NCI-H2107 treated with DMSO at 0.1 percent for 48 hours (cell line): ENCODE results near the gene DPM2.

ENCODE experiments used
- DNase-seq: peaks from one replicate; lab custom pipeline; 2025; ENCODE audit not compliant: unreplicated experiment; lab: John Stamatoyannopoulos, UW

The DPM2 gene

DNA sequence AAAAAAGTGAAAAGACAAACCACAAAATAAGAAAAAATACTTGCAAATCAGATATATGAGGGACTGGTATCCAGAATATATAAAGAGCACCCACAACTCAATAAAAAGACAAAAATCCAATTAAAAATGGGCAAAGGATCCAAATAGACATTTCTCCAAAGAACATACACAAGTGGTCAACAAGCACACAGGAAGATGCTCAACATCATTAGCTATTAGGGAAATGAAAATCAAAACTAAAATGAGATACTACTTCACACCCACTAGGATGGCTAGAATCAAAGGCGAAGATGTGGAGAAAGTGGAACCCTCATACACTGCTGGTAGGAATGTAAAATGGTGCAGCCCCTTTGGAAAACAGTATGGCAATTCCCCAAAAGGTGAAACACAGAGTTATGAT lies 21.1 kb upstream of the DPM2 start:
- no peak for DNase-seq

DNA sequence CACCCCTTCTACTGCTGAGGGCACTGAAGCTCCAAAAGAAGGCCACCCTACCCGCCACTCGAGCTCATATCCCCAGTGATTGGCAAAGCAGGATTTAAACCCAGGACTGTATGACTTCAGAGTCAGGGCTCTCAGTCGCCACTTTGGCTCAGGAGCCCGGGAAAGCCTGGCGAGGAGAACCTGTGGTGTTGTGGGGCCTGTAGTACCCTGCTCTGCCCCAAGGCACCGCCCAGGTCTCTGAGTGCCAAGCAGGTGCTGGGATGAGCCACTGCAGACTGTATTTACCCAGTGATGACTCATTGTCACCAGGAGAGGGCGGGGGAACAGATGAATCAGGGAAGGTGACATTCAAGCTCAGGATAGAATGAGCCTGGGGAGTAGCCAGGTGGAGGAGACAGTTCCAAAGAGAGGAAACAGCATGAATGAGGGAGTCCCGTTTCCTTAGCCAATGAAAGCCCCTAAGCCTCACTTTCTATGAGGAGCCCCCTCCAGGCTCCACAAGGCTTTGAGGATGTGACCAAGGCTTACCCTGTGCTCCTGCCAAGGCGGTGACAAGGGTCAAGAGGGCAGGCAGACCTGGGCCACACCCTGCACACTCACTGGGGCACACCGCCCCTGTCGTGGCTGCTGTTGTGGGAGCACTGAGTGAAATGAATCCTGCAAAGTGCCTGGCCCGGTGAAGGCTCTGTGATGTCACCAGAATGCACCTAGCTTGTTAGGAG lies 17.8 kb upstream of the DPM2 start:
- peak; percentile 95 for DNase-seq

DNA sequence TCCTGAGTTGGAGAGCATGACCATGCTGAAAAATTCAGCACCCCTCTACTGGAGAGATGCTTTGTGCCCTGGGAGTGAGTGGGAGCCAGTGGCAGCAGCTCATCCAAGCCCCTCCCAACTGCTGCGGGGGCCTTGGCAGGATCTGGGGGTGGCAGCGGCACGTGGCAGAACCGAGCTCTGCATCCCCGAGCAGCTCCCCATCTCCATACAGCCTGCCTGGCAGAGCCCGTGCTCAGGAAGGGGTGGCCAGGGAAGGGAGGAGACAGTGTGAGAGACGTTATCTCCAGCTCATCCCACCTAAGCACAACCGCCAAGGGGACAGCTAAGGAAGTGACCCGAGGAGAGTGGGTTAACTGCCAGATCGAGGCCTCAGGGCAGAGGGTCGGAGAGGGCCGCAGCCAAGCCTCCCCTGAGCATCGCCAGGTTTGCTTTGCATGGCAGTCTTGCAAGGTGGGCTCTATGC lies 17.2 kb upstream of the DPM2 start:
- DNase-seq = no peak

DNA sequence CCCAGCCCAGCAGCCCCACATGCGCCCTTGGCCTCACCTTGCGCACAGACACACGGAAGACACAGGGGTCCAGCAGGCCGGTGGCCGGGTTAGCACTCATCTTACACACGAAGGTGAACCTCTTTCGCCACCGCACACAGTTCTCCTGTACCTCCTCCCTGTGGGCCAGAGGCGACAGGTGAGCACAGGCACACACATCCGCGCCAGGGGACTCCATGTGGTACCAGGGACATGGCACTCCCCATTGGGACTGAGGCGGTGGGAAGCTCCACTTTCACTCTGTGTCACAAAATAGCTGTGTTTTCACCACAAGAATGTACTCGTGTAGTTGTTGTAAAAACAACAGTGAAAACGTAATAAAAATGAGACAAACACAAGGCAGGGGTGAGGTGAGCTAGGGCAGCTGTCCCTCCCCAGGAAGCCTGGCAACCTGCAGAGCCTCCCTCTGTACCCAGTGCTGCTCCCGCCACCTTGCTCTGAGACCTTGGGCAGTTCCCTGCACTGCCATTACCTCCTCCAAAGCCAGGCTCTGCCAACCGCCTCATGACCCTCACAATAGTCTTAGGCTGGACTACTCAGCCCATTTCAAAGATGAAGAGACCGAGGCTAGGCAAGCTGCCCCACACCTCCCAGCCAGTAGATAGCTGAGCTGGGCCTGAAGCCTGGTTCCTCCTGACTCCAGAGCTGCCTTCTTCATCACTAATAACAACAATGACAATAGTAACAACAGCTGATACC lies 16.3 kb upstream of the DPM2 start:
- DNase-seq = peak; percentile 45

DNA sequence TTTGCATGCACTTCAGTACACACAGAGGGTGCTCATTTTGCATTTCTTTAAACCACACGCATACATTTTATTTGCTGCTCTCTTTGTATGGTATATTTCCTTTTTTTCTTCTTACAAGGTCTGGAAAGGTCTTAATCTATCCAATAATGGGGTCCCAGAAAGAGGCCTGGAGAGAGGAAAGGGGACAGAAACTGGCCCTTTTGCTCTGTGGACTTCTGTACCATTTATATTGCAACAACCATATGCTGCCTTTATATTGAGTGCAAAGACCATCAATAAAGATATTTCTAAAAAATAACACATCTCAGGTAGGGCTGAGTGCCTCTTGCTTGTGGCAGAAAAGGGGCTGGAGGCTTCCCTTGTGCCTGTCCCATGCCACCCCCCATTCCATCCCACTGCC lies 15.5 kb upstream of the DPM2 start:
- no peak for DNase-seq

DNA sequence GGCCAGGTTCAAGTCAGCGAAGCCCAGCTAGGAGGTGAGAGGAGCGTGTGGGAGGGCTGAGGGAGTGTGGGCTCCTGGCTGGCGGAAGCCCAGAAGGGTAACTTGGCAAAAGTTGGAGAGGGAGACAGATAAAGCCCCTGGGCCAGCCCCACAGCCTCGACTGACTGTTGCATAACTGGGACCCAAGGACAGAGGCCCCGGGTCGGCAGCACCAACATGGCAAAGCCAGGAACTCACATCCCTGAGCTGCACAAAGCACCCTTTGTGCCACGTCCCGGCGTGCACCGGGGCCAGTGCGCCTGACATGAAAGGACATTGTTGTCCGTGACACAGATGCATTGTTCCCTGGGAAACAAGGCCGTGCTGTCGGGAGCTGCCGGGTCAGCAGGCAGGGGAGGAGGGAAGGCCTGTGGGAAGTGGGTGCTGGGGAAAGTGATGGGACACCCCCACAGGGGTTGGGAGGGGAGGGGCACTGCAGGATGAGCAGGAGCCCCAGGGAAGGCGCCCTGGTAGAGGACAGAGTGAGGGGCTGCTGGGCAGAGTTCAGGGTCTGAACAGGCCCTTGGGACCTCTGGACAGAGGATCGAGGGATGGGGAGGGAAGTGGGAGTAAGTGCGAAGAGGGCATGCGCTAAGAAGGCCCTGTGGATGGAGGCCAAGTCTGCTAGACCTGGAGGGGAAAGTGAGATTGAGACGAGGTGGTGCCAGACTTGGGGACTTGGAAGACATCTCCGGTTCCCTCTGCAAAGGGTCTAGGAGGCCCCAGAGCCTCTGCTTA lies 13.0 kb upstream of the DPM2 start:
- DNase-seq = no peak

DNA sequence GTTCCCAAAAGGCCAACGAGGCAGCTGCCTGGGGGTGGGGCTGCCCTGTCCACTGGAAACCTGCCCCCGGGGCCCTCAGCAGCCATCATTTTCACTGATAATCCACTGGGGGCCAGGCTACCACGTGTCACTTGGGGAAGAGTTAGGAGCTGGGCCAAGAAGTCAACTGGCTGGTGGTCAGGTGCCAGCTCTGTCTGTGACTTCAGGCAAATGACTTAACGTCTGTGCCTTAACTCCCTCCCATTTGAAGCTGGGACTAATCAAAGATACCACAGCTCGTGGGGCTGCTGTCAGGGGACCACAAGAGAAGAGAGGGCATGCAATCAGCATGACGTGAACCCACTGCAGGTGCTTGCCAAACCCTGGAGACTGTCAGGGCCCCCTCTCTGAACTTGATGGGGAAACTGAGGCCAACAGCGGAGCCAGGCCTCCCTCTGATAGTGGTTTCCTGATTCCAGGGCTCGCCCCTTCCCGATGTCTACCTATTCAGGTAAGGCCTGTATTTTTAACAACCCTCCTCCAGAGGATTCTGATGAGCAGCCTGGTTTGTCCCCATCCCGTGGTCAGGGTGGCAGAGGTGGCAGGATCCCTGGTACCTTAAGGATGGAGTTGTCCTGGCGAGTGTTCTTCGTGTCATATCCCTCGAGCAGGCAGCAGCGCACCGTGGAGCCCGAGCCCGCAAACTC lies 12.3 kb upstream of the DPM2 start:
- no peak for DNase-seq

DNA sequence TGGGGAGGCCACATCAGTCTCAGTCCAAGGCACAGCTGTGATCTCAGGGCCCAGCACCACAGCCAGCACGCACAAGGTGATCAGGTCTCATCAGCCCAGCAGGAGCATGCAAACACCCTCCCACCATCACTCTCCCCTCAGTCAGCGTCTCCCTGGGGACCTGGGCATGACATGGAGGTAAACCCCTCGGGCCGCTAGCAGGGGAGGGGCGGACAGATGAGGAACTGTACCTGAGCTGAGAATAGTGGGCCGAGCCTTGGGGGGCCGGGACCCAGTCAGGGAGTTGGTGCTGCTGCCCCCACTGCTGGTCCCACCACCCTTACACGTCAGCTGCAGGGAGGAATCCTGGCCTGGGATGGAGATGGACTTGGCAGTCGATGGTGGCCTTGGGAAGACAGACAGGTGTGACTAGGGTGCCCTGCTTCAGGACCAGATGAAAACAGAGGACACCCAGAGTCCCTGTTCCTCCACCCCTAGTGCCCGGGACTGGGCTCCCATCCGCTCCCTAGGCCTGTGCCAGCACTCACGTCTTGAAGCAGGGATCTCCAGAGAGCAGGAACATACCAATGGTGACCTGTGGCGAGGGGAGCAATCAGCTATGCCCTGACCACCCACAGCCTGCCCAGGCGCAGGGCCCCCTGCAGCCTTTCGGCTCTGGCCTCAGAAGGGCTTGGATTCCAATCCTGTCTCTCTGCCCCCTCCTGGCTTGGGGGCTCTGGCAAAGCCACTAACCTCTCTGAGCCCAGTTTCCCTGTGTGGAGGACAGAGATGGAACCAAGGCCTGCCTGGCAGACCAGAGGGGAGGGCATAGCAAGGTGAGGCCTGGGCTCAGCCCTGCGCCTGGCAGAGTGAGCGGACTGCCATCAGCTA lies 10.4 kb upstream of the DPM2 start:
- DNase-seq = no peak

DNA sequence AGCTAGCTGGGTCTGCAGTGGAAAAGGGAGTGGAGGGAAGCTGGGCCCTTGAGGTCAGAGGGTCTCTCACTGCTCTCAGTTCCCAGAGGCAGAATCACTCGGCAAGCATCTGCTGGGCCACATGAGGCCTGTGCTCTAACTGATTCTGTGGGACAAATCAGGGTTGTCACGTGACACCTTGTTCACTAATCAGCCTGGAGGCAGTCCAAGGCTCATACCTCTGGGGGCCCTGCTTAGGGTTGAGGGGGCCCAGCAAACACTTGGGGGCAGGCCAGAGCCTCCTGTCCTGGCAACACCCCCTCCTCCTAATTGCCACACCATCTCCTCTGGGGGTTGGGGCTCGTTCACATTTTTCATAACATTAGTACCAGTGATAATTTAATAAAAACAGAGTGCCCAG lies 9.1 kb upstream of the DPM2 start:
- no peak for DNase-seq

DNA sequence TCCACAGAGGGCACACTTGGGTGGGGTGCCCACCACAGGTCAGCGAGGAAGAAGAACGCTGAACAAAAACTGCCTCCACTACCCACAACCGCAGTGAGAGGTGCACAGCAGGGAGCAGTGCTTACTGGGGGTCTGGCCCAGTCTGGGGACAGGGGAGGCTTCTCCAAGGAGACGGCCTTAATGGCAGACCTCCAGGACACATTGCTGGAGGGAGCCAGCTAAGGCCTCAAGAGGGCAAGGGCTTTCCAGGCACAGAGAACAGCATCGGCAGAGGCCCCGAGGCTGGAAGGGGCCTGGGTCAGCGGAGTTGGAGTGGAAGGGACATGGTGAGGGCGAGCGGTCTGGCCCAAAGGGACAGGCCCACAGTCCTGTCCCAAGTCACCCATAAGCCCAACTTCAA lies 8.3 kb upstream of the DPM2 start:
- no peak for DNase-seq

DNA sequence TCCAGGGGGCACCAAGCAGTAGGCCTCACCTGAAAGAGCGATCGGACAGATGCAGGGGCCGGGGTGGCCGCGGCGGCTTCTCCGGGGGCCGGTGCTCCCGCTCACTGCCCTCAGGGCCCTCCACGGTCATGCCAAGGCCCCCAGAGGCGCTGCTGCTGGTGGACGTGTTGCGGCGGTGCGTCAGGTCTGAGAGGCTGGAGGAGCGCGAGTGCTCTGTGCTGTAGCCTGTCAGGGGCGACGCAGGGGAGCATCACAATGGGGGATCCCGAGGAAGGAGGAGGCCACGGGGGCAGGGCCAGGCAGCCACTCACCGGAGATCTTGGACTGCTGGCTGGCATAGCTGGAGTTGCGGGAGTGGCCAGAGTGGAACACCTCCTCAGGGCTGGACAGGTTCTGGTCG lies 7.7 kb upstream of the DPM2 start:
- DNase-seq = no peak

DNA sequence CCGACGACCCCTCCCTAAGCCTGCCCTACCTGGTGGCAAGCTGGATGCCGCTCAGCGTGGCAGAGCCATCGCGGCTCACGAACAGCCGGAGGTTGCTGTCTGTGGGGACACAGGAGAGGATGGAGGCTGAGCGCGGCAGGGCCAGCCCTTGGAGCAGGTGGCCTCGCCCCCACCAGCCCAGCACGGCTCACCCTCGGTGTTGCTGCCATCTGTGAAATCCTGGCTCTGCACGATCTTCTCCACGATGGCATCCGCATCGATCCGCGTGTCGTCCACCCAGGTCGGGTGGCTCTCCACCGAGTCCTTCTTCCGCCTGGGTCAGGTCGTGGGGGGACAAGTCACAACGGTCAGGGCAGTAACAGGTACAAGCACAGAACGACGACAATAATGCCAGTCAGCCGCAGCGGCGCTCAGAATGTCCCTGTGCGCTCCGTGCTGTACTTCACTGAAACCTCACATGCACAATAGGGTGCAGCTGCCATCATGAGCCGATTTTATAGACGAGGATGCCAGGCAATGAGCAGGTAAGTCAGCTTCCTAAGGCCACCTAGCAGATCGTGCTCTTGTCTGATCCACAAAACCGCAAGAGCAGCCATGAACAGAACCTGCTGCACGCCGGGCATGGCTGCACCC lies 7.0 kb upstream of the DPM2 start:
- DNase-seq = no peak

DNA sequence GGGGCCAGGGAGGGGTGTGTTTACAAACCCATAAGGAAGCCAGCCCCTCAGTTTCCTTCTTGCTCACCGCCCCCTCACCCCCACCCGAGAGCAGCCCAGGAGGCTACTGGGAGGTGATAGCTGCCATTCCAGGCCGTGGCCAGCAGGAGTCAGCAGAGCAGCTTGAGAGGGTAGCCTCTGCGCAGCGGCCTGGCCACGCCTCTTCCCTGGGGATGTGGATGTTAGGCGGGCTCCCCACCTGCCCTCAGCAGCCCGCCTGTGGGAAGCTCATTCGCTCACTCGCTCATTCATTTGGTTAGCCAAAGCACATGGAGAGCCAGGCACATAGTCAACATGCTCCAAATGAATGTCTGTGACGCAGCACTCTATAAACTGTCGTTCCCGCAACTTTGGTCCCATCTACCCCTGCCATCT lies 6.1 kb upstream of the DPM2 start:
- peak; percentile 63 for DNase-seq

DNA sequence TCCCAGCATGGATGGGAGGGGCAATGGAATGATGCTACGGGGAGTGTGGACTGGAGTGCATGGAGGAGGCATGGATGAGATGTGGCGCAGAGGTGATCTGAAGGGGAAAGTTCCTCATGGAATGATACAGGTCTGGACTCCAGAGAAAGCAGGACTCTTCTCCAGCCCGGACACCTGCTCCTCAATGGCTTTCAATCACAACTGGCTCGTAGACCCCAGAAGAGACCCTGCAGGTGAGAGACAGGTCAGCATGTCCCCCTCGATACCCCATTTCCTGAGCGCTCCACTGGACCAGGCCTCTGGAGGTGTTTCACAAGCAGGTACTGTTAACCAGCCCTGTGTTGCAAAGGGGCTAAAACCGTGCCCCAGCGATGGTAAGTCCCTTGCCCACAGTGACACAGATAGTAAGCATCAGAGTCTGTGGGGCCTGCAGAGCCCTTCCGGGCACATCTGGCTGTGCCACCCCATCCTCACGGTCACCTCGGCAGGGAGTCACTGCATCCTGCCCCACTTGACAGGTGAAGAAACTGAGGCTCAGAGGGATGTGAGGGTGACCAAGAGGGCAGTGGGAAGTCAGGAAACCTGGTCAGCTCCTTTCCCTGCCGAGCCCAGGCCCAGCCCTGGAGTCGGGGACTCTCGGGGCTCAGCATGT lies 5.5 kb upstream of the DPM2 start:
- DNase-seq = no peak

DNA sequence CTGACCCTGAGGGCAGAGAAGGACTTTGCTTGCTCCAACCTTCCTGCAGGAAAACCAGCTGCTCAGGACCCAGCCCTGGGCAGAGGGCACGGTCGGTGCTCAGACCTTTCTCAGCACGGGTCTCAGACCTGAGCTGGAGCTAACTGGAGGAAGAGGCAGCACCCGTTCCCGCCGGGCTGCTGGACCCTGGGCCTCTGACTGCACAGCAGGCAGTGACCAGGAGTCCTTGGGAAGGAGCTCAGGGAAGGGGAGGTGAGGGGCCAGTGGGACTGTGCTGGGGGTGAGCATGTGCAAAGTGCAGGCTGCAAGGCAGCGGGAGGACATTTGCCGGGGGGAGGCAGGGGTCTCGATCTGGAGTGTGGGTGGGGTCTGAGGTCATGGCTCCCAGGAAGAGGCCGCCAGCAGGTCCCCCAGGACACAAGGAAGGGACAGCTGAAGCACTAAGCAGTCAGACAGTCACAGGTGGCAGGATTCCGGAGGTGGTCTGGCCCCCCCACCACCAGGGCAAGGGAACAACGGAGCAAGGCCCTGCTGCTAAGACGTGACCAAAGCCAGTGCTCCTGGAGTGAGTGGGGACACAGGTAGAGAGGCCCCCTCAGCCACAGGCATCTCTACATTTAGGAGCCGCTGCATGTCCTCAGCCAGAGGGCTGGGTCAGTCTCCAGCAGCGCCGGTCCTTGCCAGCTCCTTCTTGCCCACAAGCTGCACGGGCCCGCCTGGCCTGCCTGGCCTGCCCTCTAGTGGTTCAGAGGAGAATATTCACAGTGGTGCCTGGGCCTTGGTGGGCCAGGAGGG lies 4.8 kb upstream of the DPM2 start:
- DNase-seq = no peak

DNA sequence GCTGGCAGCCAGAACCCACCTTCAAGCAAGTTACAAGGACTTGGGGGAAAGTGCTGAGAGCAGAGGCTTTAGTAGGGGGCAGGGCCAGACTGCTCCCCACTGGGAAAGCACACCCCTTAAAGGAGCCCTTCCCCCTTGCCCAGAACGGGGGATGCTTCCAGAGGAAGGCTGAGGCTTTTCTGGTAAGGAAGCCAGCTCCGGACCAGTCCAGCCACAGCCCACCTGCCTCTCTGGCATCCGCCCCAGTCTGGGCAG lies 4.2 kb upstream of the DPM2 start:
- no peak for DNase-seq

DNA sequence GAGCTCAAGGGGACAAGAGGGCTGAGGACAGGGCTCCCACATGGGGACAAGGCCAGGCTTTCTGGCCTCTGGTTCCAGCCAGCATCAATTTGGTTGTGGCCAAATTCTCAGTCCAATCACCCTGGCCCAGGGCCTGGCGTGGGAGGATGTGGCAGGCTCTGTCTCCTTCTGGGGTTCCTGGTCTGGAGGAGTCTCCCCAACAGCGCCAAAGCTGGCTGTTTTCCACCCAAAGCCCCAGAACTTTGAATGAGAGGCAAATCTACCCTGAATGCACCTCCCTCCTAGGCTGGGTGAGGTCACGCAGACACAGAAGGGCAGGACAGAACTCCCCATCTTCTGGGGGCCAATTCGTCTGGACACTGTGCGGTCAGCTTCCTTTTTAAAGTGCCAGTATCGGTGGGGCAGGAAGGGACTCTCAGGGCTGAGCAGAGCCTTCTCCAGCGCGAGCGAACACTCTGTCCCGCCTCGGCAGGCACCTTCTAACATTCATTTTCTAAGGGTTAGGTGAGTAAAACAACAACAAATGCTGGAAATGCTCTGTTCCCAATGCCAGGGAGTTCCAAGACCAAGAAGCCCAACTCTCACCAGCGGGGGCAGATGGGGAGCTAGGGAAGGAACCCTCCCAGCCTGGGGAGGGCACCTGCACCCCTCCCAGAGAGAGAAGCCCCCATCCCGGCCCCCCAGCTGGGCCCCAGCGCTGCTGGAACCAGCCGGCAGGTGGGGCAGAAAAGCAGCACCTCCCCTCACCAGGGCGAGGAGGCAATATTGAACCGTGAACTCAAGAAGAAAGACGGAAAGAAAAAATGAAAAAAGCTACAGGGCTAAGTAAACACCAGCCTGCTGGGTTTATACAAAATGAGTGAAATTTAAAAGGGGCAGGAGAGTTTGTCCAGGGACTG lies 3.7 kb upstream of the DPM2 start:
- DNase-seq = no peak

DNA sequence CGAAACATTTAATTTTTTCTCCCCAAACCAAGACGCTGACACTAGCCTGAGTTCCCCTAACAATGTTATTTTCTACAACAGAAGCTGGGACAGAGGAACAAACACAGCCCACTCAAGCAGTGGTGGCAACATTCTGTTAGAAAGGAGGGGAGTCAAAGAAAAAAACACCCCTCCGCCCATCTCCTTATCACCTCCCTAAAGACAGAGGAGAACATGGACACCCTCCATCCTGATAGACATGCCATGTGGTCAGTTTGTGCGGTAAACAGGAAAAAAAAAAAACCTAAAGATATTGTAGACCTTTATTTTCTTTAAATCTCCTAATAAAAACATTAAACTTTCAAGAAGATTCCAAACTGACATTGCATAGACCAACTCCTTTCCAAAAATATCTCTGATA lies 2.9 kb upstream of the DPM2 start:
- no peak for DNase-seq
